HG02763 (cell line): Measurements from ENCODE around the gene KREMEN1.
"Not testable (repeated sequence)": the region's sequence is repeated elsewhere in the genome, so short reads cannot be mapped to it uniquely, and the experiment has no call there.

Experiments used
- ATAC-seq: cut with Tn5 transposase; IDR thresholded peaks from one replicate; pipeline ENCODE4 v1.9.1; 2021; ENCODE audit warnings: mild to moderate bottlenecking, moderate library complexity; ENCODE audit not compliant: unreplicated experiment

Gene KREMEN1

GRCh38 chr22:29102300-29102699, 29.5 kb downstream of the KREMEN1 start:
- no peak for ATAC-seq

GRCh38 chr22:29103121-29103520, 30.3 kb downstream of the KREMEN1 start:
- no peak for ATAC-seq

- ATAC-seq = no peak
Measured at GRCh38 chr22:29105468-29105867, 32.6 kb downstream of the KREMEN1 start.

DNA sequence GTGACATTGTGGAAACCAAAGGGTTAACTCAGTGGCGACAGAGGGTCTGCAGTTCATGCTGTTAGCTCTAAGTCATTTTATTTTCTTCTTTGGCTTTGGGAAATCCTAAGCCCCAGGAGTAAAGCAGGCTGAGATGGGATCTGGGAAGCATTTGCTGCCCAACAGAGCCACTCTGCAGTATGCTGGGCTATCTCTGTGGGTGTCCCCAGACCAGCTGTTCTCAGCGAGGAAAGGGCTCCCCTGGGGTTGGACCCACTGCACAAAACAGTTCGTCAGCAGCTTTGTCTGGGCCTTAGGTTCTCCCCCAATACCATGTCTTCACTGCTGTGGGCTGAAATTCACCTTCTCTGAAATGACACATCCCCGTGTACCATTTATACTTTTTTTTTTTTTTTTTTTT, 34.0 kb downstream of the KREMEN1 start:
- ATAC-seq = no peak

- no peak for ATAC-seq
Measured at GRCh38 chr22:29108137-29108536, 35.3 kb downstream of the KREMEN1 start.

- ATAC-seq = no peak
Measured at GRCh38 chr22:29109822-29110221, 37.0 kb downstream of the KREMEN1 start.

DNA sequence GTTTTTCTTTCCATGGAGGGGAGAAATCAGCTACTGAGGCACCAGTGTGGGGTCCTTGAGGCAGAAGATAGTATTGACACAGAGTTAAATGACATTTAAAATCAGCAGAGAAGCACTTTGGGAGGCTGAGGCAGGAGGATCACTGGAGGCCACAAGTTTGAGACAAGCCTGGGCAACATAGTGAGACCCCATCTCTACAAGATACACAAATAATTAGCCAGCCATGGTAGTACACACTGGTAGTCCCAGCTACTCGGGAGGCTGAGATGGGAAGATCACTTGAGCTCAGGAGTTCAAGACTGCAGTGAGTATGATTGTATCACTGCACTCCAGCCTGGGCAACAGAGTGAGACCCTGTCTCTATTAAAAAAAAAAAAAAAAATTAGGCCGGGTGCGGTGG, 38.1 kb downstream of the KREMEN1 start:
- ATAC-seq = no peak

DNA sequence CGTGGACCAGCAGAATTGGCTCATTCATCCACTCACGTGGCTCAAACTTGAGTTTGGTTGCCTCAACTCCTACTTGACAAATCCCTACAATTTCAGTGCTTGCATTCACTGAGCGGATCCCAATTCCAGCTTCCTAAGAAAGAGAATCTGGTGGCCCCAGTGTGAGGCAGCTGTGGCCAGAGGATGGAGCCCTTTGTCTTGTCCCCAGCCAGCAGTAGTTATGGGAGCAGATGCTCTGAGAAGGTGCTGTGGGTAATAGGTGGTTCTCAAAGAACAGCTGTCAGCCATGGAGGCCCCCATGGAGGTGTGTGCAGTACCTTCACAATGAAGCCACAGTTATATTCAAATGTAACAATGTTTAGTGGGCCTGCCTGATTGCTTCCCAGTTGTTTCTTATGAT, 39.3 kb downstream of the KREMEN1 start:
- ATAC-seq = no peak

- ATAC-seq = no peak
Measured at GRCh38 chr22:29112681-29113080, 39.8 kb downstream of the KREMEN1 start.

DNA sequence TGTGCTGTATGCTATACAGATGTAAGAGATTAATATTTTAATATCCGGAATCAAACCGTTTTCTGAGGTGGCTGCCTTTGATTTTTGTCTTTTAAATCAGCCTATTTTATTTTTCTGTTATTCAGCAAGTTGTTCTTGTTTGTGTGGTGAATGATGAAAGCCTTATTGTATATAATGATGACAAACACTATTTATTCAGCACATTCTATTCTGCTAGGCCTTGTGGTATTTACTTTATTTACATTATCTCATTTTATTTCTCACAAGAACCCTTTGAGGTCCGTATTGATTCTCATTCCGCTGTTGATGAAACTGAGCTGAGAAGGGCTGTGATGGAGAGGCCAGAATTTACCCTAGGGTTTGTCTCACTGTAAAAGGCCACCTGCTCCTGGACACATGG, 40.5 kb downstream of the KREMEN1 start:
- no peak for ATAC-seq

DNA sequence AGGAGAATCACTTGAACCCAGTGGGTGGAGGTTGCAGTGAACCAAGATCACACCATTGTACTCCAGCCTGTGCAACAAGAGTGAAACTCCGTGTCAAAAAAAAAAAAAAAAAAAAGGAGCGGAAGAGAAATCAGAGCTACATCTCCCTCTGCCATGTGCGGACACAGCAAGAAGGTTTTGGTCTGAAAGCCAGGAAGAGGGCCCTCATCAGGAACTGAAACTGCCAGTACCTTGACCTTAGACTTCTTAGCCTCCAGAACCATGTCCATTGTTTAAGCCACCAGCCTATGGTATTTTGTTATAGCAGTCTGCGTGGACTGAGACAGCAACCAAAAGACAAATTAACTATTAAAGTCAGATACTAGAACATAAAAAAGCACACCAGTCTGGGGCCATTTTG, 41.6 kb downstream of the KREMEN1 start:
- ATAC-seq = no peak

DNA sequence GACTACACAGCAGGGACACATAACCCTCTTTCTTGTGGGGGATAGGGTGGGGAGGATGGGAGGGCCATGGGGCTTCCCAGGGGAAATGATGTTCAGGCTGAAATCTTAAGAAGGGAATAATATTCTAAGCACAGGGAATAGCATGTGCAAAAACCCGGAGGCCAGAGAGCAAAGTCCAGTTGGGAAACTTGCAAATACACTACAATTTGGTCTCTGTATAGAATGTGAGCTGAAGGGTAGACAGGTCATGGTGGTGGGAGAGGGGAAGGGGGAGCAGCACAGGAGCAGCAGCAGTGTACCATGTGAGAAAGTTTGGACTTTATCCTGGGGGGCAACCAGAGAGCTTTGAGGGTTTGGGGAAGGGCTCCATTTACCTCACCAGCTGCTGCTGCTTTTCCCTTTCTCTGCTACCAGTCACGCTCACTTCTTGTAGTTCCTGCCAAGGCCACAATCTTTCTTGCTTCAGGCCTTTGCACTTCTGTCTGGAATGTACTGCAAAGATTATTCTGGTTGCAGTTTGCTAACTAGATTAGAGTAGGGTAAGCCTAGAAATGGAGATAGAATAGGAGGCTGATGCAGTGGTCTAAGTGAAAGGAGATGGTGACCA, 43.0 kb downstream of the KREMEN1 start:
- no peak for ATAC-seq

GRCh38 chr22:29116397-29117123, 43.7 kb downstream of the KREMEN1 start:
- ATAC-seq = no peak

DNA sequence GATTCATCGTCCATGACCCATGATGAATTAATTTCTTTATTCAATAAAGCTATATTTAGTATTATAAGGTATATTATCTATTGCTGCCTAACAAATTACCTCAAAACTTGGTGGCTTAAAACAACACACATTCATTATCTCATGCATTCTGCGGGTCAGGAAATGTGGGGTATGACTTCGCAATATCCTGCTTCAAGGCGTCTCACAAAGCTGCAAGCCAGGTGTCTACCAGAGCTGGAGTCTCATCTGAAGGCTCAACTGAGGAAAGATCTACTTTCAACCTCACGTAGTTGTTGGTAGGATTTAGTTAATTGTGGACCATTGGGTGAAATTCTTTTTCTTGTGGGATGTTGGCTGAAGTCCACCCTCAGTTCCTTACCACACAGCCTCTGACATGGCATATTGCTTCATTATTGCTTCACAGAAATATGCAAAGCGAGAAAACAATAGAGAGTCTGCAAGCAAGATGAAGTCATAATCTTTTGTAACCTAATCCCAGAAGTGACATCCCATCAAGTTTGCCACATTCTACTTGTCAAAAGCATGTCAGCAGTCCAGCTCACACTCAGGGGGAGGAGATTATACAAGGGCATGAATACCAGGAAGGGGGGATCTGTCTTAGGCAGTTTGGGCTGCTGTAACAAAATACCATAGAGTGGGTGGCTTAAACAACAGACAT, 45.1 kb downstream of the KREMEN1 start:
- no peak for ATAC-seq

DNA sequence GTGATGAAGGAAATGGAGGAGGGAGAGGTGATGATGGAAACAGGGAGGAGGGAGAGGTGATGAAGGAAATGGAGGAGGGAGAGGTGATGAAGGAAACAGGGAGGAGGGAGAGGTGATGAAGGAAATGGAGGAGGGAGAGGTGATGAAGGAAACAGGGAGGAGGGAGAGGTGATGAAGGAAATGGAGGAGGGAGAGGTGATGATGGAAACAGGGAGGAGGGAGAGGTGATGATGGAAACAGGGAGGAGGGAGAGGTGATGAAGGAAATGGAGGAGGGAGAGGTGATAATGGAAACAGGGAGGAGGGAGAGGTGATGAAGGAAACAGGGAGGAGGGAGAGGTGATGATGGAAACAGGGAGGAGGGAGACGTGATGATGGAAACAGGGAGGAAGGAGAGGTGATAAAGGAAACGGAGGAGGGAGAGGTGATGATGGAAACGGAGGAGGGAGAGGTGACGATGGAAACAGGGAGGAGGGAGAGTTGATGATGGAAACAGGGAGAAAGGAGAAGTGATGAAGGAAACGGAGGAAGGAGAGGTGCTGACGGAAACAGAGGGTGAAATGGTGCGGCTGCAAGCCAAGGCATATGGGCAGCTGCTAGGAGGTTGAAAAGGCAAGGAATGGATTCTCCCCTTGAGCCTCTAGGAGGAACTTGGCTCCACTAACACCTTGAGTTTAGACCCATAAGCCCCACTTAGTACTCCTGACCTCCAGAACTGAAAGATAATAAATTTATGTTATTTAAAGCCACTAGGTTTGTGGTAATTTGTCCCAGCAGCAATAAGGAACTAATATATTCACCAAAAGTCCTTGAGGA, 47.5 kb downstream of the KREMEN1 start:
- ATAC-seq = not testable (repeated sequence)

- no peak for ATAC-seq
Measured at GRCh38 chr22:29121124-29121523, 48.3 kb downstream of the KREMEN1 start.

GRCh38 chr22:29122041-29122440, 49.2 kb downstream of the KREMEN1 start:
- ATAC-seq = no peak

DNA sequence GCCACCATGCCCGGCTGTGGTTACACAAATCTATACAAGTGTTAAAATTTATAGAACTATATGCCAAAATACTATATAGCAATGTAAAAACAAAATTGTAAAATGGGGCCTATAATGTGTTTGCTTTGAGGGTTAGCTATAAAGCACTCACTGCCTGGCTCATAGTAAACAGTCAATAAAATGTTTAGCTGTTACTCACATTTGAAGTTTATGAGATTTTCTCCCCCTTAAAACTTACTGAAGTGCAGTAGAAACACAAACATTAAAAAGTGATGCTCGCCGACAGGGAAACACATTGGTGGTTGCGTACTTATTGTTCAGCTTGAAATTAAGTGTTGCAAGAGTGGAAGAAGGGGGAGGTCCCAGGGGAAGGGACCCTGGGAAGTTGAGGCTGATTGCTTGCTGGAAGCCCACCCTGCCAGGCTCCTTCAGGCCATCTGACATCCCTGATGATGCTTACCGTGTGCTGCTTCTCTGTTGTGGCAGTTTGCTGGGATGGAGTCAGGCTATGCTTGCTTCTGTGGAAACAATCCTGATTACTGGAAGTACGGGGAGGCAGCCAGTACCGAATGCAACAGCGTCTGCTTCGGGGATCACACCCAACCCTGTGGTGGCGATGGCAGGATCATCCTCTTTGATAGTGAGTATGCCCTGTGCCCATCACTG, 52.1 kb downstream of the KREMEN1 start:
- ATAC-seq = no peak

DNA sequence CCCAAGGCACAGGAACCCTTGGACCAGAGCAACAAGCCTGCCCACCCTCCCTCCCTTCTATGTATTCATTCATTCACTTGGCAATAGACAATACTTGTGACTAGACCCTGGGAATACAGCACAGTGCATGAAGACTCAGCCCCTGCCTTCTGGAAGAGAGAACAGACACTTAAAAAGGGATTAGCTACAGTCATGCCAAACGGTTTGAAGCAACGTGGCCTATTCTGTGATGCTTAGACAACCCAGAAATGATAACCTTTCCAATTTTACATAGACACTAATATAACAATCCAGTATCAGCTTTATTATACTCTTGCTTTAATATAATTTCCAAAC, 52.6 kb downstream of the KREMEN1 start:
- ATAC-seq = no peak

- no peak for ATAC-seq
Measured at GRCh38 chr22:29125844-29126243, 53.0 kb downstream of the KREMEN1 start.
